ENCODE measurements around the gene TSPAN5. TPM values are rescaled to one million over a fixed set of nuclear protein-coding genes. Genes with fewer than 3 reads are reported as not detected.

The TSPAN5 gene
- total and polyA plus RNA-seq, 10 donors, result 4.6 to 33.6 (median 22.9) TPM

DNA sequence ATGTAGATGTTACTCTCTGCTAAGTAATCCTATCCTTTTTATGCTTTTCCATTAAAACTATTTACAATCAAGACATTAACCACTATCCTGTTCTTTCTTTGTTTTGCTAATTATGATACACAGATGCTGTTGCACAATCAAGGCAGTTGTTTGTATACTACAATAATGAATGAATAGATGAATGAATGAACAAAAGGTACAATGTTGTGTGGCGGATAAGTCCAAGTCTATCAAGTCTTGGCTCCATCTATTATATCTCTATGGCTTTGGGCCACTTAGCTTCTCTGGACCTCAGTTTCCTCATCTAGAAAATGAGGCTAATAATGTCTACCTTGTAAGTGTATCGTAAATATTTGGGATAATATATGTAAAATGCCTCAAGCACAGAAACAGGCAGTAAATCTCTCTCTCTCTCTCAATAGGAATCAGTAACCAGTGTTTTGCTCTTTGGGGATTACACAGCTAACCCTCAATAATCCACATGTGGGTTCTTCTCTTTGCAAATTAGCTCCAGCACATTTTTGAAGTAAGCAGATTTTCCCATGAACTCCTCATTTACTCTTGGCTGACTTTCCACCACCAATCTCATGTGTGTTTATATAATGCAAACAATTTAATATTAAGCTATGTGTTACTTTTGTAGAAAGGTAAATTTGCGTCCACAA is 27.8 kb upstream of the TSPAN5 start:
- WGBS, 5 donors, result 92 to 97% (median 94%) methylated on average over 3 of the region's 3 CpGs
- H3K36me3 ChIP-seq, result no peaks in the 10 kb centered on the region

DNA sequence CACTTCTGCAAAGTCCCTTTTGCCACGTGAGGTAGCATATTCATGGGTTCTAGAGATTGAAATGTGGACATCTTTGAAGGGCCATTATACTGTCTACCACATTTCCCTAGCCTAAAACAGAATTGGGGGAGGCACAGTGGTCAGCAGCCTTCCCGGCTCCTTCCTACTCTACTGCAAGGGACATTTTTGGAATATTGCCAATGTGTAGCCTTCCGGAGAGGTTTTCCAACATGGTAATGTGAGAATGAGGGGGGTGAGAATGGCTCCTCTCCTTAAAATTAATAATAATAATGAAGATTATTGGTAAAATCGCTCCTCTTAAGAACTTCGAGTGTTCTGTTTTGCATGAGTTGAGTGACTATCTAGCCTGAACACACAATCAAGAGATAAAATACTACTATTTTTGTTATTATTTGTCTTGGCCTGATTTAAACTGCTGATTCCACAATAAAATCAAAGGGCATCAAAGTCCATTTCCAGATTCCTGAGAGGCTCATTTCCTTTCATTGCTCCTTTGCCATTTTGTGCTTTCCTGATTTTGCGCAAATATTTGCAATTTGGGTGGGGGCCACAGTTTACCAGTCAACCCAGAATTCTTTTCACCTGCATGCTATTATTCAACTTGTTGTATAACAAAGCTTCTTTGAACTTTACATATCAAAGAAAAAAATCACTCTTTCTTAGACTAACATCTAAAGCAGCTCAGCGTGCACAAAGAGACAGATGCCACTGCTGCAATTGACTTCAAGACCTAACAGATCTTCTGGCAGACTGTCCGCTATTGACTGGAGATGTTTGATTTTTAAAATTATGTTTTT is 27.0 kb upstream of the TSPAN5 start:
- no peak for TF ChIP-seq POLR2AphosphoS5 (IDR thresholded peaks at IDR 0.05)
- TF ChIP-seq, protein P1, sequence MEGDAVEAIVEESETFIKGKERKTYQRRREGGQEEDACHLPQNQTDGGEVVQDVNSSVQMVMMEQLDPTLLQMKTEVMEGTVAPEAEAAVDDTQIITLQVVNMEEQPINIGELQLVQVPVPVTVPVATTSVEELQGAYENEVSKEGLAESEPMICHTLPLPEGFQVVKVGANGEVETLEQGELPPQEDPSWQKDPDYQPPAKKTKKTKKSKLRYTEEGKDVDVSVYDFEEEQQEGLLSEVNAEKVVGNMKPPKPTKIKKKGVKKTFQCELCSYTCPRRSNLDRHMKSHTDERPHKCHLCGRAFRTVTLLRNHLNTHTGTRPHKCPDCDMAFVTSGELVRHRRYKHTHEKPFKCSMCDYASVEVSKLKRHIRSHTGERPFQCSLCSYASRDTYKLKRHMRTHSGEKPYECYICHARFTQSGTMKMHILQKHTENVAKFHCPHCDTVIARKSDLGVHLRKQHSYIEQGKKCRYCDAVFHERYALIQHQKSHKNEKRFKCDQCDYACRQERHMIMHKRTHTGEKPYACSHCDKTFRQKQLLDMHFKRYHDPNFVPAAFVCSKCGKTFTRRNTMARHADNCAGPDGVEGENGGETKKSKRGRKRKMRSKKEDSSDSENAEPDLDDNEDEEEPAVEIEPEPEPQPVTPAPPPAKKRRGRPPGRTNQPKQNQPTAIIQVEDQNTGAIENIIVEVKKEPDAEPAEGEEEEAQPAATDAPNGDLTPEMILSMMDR (IDR thresholded peaks at IDR 0.05 in 8 of 11, conservative IDR thresholded peaks at IDR 0.05 in 3 of 11), result no peak
- TF ChIP-seq POLR2A (IDR thresholded peaks at IDR 0.05), result no peak
- WGBS, 5 donors, result 69 to 83% (median 72%) methylated on average over 8 of the region's 8 CpGs
- no peak for DNase-seq
- no peak overlapping the region for H3K4me3 ChIP-seq
- no peaks in the 10 kb centered on the region for H3K9me3 ChIP-seq
- H3K4me1 ChIP-seq, result peaks cover 0 to 41% (median 8%) of the 10 kb centered on the region in 6 donors
- H3K36me3 ChIP-seq, result no peaks in the 10 kb centered on the region
- no peaks in the 10 kb centered on the region for H3K27me3 ChIP-seq (replicated peaks in 1 of 7)
- peak overlapping the region in 4 of 8 donors; percentile 15 to 59 (median 30) for H3K27ac ChIP-seq
- intact Hi-C loops (cut with DNase I; ENCODE audit: low total_unique reads), result no loop called here

More for the DNA sequence above, 27.8 kb upstream of the TSPAN5 start:
- Histone ChIP-seq H3K4me1 (peaks cover 0 to 41% (median 8%) of the 10 kb centered on the region in 6 donors), H3K9me3 (no peaks in the 10 kb centered on the region), H3K27me3 (replicated peaks in 1 of 7) (no peaks in the 10 kb centered on the region), H3K4me3 (no peak overlapping the region), H3K27ac (peak overlapping the region in 1 of 8 donors; percentile 71)
- no peak for DNase-seq
- TF ChIP-seq POLR2AphosphoS5 (IDR thresholded peaks at IDR 0.05) (no peak), POLR2A (IDR thresholded peaks at IDR 0.05) (no peak)
- TF ChIP-seq, protein P1 (IDR thresholded peaks at IDR 0.05 in 8 of 11, conservative IDR thresholded peaks at IDR 0.05 in 3 of 11), result no peak
- intact Hi-C loops (cut with DNase I; ENCODE audit: low total_unique reads), result no loop called here

GRCh38 chr4:98682719-98683118 is 24.3 kb upstream of the TSPAN5 start:
- H3K27ac ChIP-seq, result no peak overlapping the region
- H3K4me1 ChIP-seq, result peaks cover 0 to 18% (median 2%) of the 10 kb centered on the region in 6 donors
- intact Hi-C loops (cut with DNase I; ENCODE audit: low total_unique reads), result no loop called here
- no peaks in the 10 kb centered on the region for H3K9me3 ChIP-seq
- no peaks in the 10 kb centered on the region for H3K36me3 ChIP-seq
- no peaks in the 10 kb centered on the region for H3K27me3 ChIP-seq (replicated peaks in 1 of 7)
- TF ChIP-seq POLR2AphosphoS5 (IDR thresholded peaks at IDR 0.05) (no peak), POLR2A (IDR thresholded peaks at IDR 0.05) (no peak)
- TF ChIP-seq, protein P1 (IDR thresholded peaks at IDR 0.05 in 8 of 11, conservative IDR thresholded peaks at IDR 0.05 in 3 of 11), result no peak
- DNase-seq, result no peak
- no peak overlapping the region for H3K4me3 ChIP-seq
- WGBS, 5 donors, result 48 to 66% (median 48%) methylated on average over 2 of the region's 2 CpGs

DNA sequence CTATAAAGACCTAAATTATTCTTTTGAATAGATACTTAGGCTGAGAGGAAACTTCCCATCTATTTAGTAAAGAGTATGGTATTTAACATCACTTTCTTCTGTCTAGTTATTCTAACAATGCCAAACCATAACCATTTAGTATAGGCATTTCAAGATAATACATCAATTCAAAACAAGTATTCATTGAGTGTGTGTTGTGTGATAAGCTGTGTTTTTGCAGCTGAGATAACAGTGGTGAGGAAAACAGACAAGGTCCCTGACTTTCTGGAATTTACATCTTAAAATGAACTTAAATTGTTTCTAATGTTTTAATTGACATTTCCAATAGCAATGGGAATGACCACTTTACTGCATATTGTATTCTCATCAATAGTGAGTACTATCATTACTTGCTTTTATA is 22.4 kb upstream of the TSPAN5 start:
- H3K36me3 ChIP-seq, result no peaks in the 10 kb centered on the region
- TF ChIP-seq POLR2A (IDR thresholded peaks at IDR 0.05) (no peak), POLR2AphosphoS5 (IDR thresholded peaks at IDR 0.05) (no peak)
- TF ChIP-seq, protein P1 (IDR thresholded peaks at IDR 0.05 in 8 of 11, conservative IDR thresholded peaks at IDR 0.05 in 3 of 11), result no peak
- peaks cover 0 to 8% (median 0%) of the 10 kb centered on the region in 6 donors for H3K4me1 ChIP-seq
- no peaks in the 10 kb centered on the region for H3K9me3 ChIP-seq
- H3K27ac ChIP-seq, result no peak overlapping the region
- intact Hi-C loops (cut with DNase I; ENCODE audit: low total_unique reads), result no loop called here
- no peaks in the 10 kb centered on the region for H3K27me3 ChIP-seq (replicated peaks in 1 of 7)
- no peak overlapping the region for H3K4me3 ChIP-seq
- no peak for DNase-seq
